ENCODE results near the gene SLC25A11.
"Not testable (repeated sequence)": the region's sequence is repeated elsewhere in the genome, so short reads cannot be mapped to it uniquely, and the experiment has no call there.

The SLC25A11 gene

DNA sequence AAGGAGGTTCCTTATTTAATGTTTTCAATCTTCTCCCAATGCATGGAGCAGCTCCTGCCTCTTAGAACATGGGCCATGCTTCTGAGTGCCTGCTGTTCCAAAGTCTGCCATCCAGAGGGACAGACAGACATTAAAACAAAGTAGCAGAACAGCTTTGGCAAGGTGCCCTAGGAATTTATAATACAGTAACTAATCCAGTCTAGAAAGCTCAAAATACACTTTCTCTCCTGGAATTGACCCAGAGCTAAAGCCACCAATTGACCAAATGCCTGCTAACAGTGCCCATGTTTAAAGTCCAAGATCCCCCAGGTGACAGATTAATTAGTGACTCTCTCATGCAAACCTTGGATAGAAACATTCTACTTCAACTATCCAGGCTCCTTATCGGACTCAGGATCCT is 25.9 kb downstream of the SLC25A11 start:
- Histone ChIP-seq H3K27me3 (ENCODE audit: control insufficient read depth in 1 of 2, insufficient read depth in 2 of 2, low read length in 2 of 2) (no peaks in the 10 kb centered on the region), H3K4me1 (ENCODE audit: control insufficient read depth, insufficient read depth, low read length) (no peaks in the 10 kb centered on the region), H3K9ac (ENCODE audit: low read length in 2 of 2) (no peak overlapping the region), H3K4me3 (ENCODE audit: low read length in 2 of 2) (no peak overlapping the region), H3K9me3 (ENCODE audit: control insufficient read depth in 2 of 2, low read length in 2 of 2) (no peaks in the 10 kb centered on the region), H3K36me3 (ENCODE audit: control insufficient read depth in 2 of 2, insufficient read depth in 2 of 2, low read length in 2 of 2) (no peaks in the 10 kb centered on the region), H3K27ac (ENCODE audit: low read length) (no peak overlapping the region)

DNA sequence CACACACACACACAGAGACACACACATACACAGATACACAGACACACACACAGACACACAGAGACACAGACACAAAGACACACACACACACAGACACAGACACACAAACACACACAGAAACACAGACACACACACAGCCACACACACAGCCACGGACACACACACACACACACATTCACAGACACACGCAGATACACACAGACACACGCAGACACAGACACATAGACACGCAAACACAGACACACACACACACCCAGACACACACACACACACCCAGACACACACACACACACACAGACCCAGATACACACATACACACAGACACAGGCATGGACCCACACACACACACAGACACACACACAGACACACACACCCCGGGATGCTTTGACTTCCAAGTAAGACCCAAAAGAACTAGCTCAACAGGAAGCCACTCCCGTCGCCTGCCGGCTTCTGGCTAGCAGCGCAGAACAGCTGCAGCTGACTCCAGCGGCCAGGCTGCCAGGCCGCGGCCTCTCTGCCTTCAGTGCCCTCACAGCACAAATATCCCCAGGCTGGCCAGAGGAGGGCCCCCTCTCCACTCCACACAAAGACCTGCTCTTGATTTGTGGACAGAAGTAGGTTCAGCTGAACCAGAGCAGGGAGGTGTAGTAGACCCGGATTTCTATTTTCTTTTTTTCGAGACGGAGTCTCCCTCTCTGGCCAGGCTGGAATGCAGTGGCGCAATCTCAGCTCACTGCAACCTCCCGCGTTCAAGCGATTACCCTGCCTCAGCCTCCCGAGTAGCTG is 30.9 kb downstream of the SLC25A11 start:
- H3K9ac ChIP-seq (ENCODE audit: low read length in 2 of 2) = peak overlapping the region; percentile 6 to 29
- peaks cover 4 to 9% of the 10 kb centered on the region in 2 donors for H3K27me3 ChIP-seq (ENCODE audit: control insufficient read depth in 1 of 2, insufficient read depth in 2 of 2, low read length in 2 of 2)
- peaks cover 4% of the 10 kb centered on the region for H3K4me1 ChIP-seq (ENCODE audit: control insufficient read depth, insufficient read depth, low read length)
- H3K36me3 ChIP-seq (ENCODE audit: control insufficient read depth in 2 of 2, insufficient read depth in 2 of 2, low read length in 2 of 2) = no peaks in the 10 kb centered on the region
- no peaks in the 10 kb centered on the region for H3K9me3 ChIP-seq (ENCODE audit: control insufficient read depth in 2 of 2, low read length in 2 of 2)
- H3K27ac ChIP-seq (ENCODE audit: low read length) = peak overlapping the region; percentile 18
- H3K4me3 ChIP-seq (ENCODE audit: low read length in 2 of 2) = peak overlapping the region in 1 of 2 donors; percentile 3

DNA sequence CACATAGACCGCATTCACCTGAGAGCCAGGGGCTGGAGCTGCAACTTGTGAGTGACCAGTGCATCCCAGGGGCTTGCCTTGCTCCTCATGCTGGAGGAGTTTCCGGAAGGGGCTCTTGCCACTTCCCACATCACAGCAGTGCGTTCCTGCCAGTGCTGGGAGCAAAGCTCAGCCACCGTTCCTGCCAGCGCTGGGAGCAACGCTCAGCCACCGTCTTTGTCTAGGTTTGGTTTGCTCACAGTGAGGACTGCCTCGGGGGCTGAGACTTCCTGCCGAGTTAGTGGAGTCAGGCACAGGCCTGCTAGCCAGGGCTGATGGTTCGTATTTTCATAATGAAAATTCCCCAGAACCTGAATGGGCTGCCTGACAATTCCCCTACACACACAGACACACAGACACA is 31.5 kb downstream of the SLC25A11 start:
- H3K27me3 ChIP-seq (ENCODE audit: control insufficient read depth in 1 of 2, insufficient read depth in 2 of 2, low read length in 2 of 2) = peaks cover 5 to 12% of the 10 kb centered on the region in 2 donors
- H3K4me3 ChIP-seq (ENCODE audit: low read length in 2 of 2) = no peak overlapping the region
- no peaks in the 10 kb centered on the region for H3K9me3 ChIP-seq (ENCODE audit: control insufficient read depth in 2 of 2, low read length in 2 of 2)
- no peaks in the 10 kb centered on the region for H3K36me3 ChIP-seq (ENCODE audit: control insufficient read depth in 2 of 2, insufficient read depth in 2 of 2, low read length in 2 of 2)
- H3K4me1 ChIP-seq (ENCODE audit: control insufficient read depth, insufficient read depth, low read length) = peaks cover 4% of the 10 kb centered on the region
- no peak overlapping the region for H3K9ac ChIP-seq (ENCODE audit: low read length in 2 of 2)
- peak overlapping the region; percentile 18 for H3K27ac ChIP-seq (ENCODE audit: low read length)

DNA sequence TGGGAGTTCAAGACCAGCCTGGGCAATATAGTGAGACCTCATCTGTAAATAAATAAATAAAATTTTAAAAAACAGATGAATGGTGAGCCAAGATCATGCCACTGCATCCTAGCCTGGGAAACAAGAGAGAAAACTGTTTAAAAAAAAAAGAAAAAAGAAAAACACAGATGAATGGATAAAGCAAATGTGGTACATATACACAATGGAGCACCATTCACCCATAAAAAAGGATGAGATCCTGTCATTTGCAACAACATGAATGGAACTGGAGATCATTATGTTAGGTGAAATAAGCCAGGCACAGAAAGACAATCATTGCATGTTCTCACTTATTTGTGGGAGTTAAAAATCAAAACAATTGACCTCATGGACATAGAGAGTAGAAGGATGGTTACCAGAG is 33.2 kb downstream of the SLC25A11 start:
- not testable (repeated sequence) for H3K9ac ChIP-seq (ENCODE audit: low read length in 2 of 2); H3K4me3 ChIP-seq (ENCODE audit: low read length in 2 of 2); H3K36me3 ChIP-seq (ENCODE audit: control insufficient read depth in 2 of 2, insufficient read depth in 2 of 2, low read length in 2 of 2); H3K4me1 ChIP-seq (ENCODE audit: control insufficient read depth, insufficient read depth, low read length); H3K27ac ChIP-seq (ENCODE audit: low read length); H3K9me3 ChIP-seq (ENCODE audit: control insufficient read depth in 2 of 2, low read length in 2 of 2)
- peaks cover 10 to 14% of the 10 kb centered on the region in 2 donors for H3K27me3 ChIP-seq (ENCODE audit: control insufficient read depth in 1 of 2, insufficient read depth in 2 of 2, low read length in 2 of 2)

DNA sequence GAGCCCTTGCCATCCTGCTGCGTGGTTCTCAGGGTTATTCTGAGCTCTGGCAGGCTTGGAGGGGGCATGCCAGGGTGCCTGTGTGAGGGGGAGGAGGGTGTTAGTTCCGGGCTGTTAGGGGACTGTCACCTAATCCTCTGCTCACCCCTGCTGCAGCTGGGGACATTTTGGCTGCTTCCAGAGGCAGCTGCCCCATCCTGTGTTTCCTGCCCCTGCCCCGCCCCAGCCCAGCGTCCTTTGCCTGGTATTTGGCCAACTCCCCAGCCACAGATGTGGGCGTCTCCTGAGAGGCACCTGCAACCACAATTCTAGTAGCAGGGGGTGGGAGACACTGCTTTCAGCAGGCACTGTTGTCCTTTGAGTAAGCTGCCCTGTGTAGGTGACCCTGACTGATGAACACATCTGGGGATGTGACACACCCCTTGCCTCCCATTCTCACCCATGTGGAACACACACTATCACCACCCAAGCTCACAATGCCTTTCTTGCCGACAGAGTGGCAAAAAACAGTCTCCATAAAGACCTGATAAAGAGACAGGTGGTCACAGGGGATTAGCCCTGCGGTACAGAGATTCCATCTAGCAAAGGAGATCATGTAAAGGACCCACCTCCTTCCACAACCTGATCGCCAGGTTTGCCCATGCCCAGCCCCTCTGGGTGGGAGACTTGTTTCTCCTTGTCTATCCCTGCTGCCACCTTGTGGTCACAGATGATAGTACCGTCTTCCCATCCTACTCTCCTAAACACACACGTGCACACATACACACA is 36.6 kb downstream of the SLC25A11 start, which contains the start of gene CHRNE:
CHRNE (minus strand) TSS at position 48 of the 768 bp plus-strand sequence; CDS start at position 13, 35 bp downstream.
- Histone ChIP-seq H3K36me3 (ENCODE audit: control insufficient read depth in 2 of 2, insufficient read depth in 2 of 2, low read length in 2 of 2) (no peaks in the 10 kb centered on the region), H3K27me3 (ENCODE audit: control insufficient read depth in 1 of 2, insufficient read depth in 2 of 2, low read length in 2 of 2) (peaks cover 35 to 41% of the 10 kb centered on the region in 2 donors), H3K4me3 (ENCODE audit: low read length in 2 of 2) (no peak within 1 kb of the TSS), H3K27ac (ENCODE audit: low read length) (no peak within 1 kb of the TSS), H3K4me1 (ENCODE audit: control insufficient read depth, insufficient read depth, low read length) (peaks cover 28% of the 10 kb centered on the region), H3K9me3 (ENCODE audit: control insufficient read depth in 2 of 2, low read length in 2 of 2) (no peaks in the 10 kb centered on the region), H3K9ac (ENCODE audit: low read length in 2 of 2) (no peak within 1 kb of the TSS)

DNA sequence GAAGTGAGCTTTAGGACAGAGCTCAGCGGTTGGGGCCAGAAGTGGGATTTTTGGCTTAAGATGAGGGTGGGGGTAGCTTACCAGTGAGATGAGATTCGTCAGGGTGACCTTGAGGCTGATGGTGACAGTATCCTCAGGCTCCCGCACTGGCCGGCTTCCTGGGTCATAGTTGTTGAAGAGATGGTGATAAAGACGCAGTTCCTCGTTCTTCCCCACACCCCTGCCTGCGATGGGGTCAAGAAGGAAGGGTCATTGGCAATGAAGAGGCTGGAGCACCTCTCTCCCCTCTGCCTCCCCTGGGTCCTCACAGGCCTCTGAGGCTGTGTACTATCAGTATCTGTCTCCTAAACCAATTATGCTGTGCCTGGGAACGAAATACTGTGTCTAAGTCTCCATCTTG is 37.3 kb downstream of the SLC25A11 start:
- Histone ChIP-seq H3K27ac (ENCODE audit: low read length) (no peak overlapping the region), H3K4me1 (ENCODE audit: control insufficient read depth, insufficient read depth, low read length) (peaks cover 28% of the 10 kb centered on the region)

DNA sequence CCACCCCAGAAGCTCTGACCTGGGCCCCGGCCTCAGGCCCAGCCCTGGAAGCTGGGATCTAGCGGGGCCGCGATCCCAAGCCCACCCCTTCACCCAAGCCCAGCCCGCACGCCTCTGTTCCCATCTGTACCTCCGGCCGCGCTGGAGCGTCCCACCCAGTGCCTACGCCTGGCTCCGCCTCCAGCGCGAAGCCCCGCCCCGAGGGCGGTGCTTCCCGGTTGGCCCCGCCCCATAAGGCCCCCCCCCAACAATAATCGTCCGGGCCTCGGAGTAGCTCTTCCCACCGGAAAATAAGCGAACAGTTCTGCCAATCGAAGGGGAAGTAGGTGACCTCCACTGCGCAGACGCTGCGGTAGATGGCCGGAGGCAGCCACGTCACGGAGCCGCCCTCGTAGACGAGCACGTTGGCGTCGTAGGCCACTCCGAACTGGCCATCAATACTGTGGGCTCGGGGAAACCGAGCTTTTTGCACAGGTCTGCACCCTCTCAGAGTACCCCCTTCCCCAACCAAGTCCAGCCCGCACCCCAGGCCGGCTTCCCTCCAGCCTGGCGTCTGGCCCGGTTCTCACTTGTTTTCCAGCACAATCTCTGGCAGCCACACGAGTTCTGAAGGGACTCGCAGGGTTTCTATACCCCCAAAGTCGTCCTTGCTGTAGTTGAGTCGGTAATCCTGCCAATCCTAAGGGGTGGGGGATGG is 38.0 kb downstream of the SLC25A11 start:
- Histone ChIP-seq H3K9ac (ENCODE audit: low read length in 2 of 2) (no peak overlapping the region), H3K4me1 (ENCODE audit: control insufficient read depth, insufficient read depth, low read length) (peaks cover 28% of the 10 kb centered on the region), H3K27me3 (ENCODE audit: control insufficient read depth in 1 of 2, insufficient read depth in 2 of 2, low read length in 2 of 2) (peaks cover 35 to 41% of the 10 kb centered on the region in 2 donors), H3K36me3 (ENCODE audit: control insufficient read depth in 2 of 2, insufficient read depth in 2 of 2, low read length in 2 of 2) (peaks cover 2 to 4% of the 10 kb centered on the region in 2 donors), H3K4me3 (ENCODE audit: low read length in 2 of 2) (no peak overlapping the region), H3K27ac (ENCODE audit: low read length) (no peak overlapping the region), H3K9me3 (ENCODE audit: control insufficient read depth in 2 of 2, low read length in 2 of 2) (no peaks in the 10 kb centered on the region)

More for the DNA sequence above, 37.3 kb downstream of the SLC25A11 start:
- Histone ChIP-seq H3K4me3 (ENCODE audit: low read length in 2 of 2) (no peak overlapping the region), H3K9me3 (ENCODE audit: control insufficient read depth in 2 of 2, low read length in 2 of 2) (no peaks in the 10 kb centered on the region), H3K27me3 (ENCODE audit: control insufficient read depth in 1 of 2, insufficient read depth in 2 of 2, low read length in 2 of 2) (peaks cover 35 to 41% of the 10 kb centered on the region in 2 donors), H3K9ac (ENCODE audit: low read length in 2 of 2) (no peak overlapping the region), H3K36me3 (ENCODE audit: control insufficient read depth in 2 of 2, insufficient read depth in 2 of 2, low read length in 2 of 2) (peaks cover 0 to under 1% of the 10 kb centered on the region in 2 donors)

DNA sequence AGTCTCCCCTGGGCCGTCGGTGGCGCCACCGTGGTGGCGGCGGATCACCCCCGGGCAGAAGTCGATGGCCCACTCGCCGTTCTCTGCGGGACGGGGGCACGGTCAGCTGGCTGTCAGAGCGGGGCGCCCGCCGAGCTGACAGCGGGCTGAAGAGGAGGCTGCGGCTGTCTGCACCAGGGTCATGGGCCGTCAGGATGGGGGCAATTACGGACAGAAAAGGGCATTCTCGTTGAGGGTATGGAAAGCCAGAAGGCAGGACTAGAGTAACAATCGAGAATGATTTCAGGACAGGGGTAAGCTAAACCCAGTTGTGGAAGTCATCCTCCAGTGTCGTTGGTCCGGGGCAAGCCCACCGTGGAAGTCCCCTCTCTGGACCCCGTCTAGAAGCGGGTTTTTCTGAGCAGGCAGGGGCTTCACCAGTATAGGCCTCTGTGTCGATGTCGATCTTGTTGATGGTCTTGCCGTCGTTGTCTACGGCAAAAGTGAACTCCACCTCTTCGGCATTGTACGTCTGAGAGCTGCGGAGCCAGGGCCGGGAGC is 38.7 kb downstream of the SLC25A11 start:
- no peak overlapping the region for H3K4me3 ChIP-seq (ENCODE audit: low read length in 2 of 2)
- H3K27me3 ChIP-seq (ENCODE audit: control insufficient read depth in 1 of 2, insufficient read depth in 2 of 2, low read length in 2 of 2) = peaks cover 35 to 41% of the 10 kb centered on the region in 2 donors
- H3K4me1 ChIP-seq (ENCODE audit: control insufficient read depth, insufficient read depth, low read length) = peaks cover 28% of the 10 kb centered on the region

DNA sequence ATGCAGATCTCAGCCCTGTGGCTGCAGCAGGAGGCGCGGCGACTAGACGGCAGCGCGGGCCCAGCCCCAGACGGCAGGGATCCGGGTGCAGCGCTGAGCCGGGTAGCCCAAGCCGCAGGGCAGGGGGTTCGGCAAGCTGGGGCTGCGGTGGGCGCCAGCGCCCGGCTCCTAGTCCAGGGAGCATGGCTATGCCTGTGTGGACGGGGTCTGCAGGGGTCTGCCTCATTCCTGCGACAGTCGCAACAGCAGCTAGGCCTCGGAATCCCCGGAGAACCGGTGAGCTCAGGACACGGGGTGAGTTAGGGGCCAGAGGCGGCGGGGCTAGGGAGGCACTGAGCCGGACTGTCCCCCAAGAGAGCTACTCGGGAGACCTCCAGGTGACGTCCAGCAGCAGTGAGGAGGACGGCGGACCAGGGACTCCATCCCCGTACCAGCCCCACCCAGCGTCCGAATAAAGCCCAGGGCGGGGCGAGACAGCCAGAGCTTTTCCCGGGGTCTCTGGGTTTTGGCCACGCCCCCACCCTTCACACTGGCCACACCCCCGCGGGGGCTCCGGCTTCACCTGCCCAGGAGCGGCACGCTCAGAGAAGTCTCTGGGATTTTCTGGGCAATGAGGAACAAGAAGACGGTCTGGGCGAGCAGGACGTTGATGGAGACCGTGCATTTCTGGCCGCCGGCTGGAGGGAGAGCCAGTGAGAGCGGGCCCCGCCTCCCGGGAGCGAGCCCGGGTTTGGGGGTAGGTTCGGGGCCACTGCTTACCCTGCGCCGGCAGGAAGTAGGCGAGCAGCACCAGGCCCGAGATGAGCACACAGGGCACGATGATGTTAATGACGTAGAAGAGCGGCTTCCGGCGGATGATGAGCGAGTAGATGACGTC is 39.4 kb downstream of the SLC25A11 start:
- no peaks in the 10 kb centered on the region for H3K9me3 ChIP-seq (ENCODE audit: control insufficient read depth in 2 of 2, low read length in 2 of 2)
- no peak overlapping the region for H3K9ac ChIP-seq (ENCODE audit: low read length in 2 of 2)
- no peak overlapping the region for H3K27ac ChIP-seq (ENCODE audit: low read length)
- peak overlapping the region in 1 of 2 donors; percentile 70 for H3K4me3 ChIP-seq (ENCODE audit: low read length in 2 of 2)
- peaks cover 33 to 41% of the 10 kb centered on the region in 2 donors for H3K27me3 ChIP-seq (ENCODE audit: control insufficient read depth in 1 of 2, insufficient read depth in 2 of 2, low read length in 2 of 2)
- H3K4me1 ChIP-seq (ENCODE audit: control insufficient read depth, insufficient read depth, low read length) = peaks cover 28% of the 10 kb centered on the region
- H3K36me3 ChIP-seq (ENCODE audit: control insufficient read depth in 2 of 2, insufficient read depth in 2 of 2, low read length in 2 of 2) = peaks cover 10 to 17% of the 10 kb centered on the region in 2 donors

More for the DNA sequence above, 38.7 kb downstream of the SLC25A11 start:
- Histone ChIP-seq H3K36me3 (ENCODE audit: control insufficient read depth in 2 of 2, insufficient read depth in 2 of 2, low read length in 2 of 2) (peaks cover 7 to 10% of the 10 kb centered on the region in 2 donors), H3K27ac (ENCODE audit: low read length) (no peak overlapping the region), H3K9me3 (ENCODE audit: control insufficient read depth in 2 of 2, low read length in 2 of 2) (no peaks in the 10 kb centered on the region), H3K9ac (ENCODE audit: low read length in 2 of 2) (no peak overlapping the region)
